GM23248 (cell line): ENCODE measurements around the gene RAB39B. TPM values are rescaled to one million over a fixed set of nuclear protein-coding genes. Genes with fewer than 3 reads are reported as not detected.

Experiments
- DNase-seq: peaks from one replicate; pipeline ENCODE4 v3.0.0-alpha.2; 2015
- H2AFZ ChIP-seq: fragments of 200-600 bp; sonication (generic); 2 replicates; pipeline ENCODE4 v1.6.1; 2016; ENCODE audit warnings: antibody characterized with exemption
- H3F3A ChIP-seq: fragments of 200-600 bp; sonication (generic); 2 replicates; pipeline ENCODE4 v1.6.1; 2016; ENCODE audit warnings: mild to moderate bottlenecking, antibody characterized with exemption, mixed run types; ENCODE audit not compliant: insufficient read depth
- H3K27ac ChIP-seq: fragments of 200-600 bp; sonication (generic); 2 replicates; pipeline ENCODE4 v1.5.1; 2016; ENCODE audit warnings: mild to moderate bottlenecking
- H3K27me3 ChIP-seq: fragments of 200-600 bp; sonication (generic); replicated peaks from 2 replicates; pipeline ENCODE4 v1.6.1; 2016; ENCODE audit warnings: mild to moderate bottlenecking; ENCODE audit not compliant: insufficient read depth
- H3K36me3 ChIP-seq: fragments of 200-600 bp; sonication (generic); 2 replicates; pipeline ENCODE4 v1.6.1; 2016; ENCODE audit warnings: low read depth, mild to moderate bottlenecking
- H3K4me1 ChIP-seq: fragments of 200-600 bp; sonication (generic); 2 replicates; pipeline ENCODE4 v1.6.1; 2016; ENCODE audit warnings: mild to moderate bottlenecking; ENCODE audit not compliant: insufficient read depth
- H3K4me2 ChIP-seq: fragments of 200-600 bp; sonication (generic); one replicate; pipeline ENCODE4 v1.6.1; 2016; ENCODE audit warnings: mild to moderate bottlenecking; ENCODE audit not compliant: unreplicated experiment
- H3K4me3 ChIP-seq: fragments of 200-600 bp; sonication (generic); 2 replicates; pipeline ENCODE4 v1.5.1; 2016; ENCODE audit warnings: mild to moderate bottlenecking
- H3K79me2 ChIP-seq: fragments of 200-600 bp; sonication (generic); 2 replicates; pipeline ENCODE4 v1.6.1; 2016; ENCODE audit warnings: mild to moderate bottlenecking; ENCODE audit not compliant: insufficient read depth
- H3K9ac ChIP-seq: fragments of 200-600 bp; sonication (generic); 2 replicates; pipeline ENCODE4 v1.6.1; 2016; ENCODE audit warnings: mild to moderate bottlenecking
- H3K9me2 ChIP-seq: fragments of 200-600 bp; sonication (generic); 2 replicates; pipeline ENCODE4 v1.6.1; 2016; ENCODE audit warnings: mixed run types, mild to moderate bottlenecking, moderate library complexity; ENCODE audit not compliant: insufficient read depth
- H3K9me3 ChIP-seq: fragments of 200-600 bp; sonication (generic); one replicate; pipeline ENCODE4 v1.6.1; 2017; ENCODE audit warnings: low read depth
- H4K20me1 ChIP-seq: fragments of 200-600 bp; sonication (generic); 2 replicates; pipeline ENCODE4 v1.6.0; 2016; ENCODE audit not compliant: insufficient read depth
- EZH2 ChIP-seq: fragments of 200-600 bp; sonication (generic); IDR thresholded peaks from 2 replicates; pipeline ENCODE4 v1.6.1; 2018; ENCODE audit warnings: antibody characterized with exemption, mild to moderate bottlenecking; ENCODE audit not compliant: insufficient read depth, poor library complexity, severe bottlenecking
- EZH2phosphoT487 ChIP-seq: fragments of 200-600 bp; sonication (generic); IDR thresholded peaks from 2 replicates; pipeline ENCODE4 v1.6.1; 2018; ENCODE audit warnings: antibody characterized with exemption, moderate library complexity, mild to moderate bottlenecking, low read depth; ENCODE audit not compliant: insufficient read depth
- WGBS, 2 experiments: methylation state at CpG; one replicate each; pipeline ENCODE4 v1.1.6; 2015 to 2017; ENCODE audit warnings: low lambda C conversion rate in 2 of 2, low coverage in 1 of 2; ENCODE audit errors: missing lambda C conversion rate in 2 of 2; 5-methylcytosine and 5-hydroxymethylcytosine counted together
- in situ Hi-C: fragments of 300-500 bp; cut with MboI; formaldehyde crosslinking; loops from 2 replicates; pipeline ENCODE4 v1.15.0; 2020
- polyA plus RNA-seq: library from polyadenylated mRNA; unstranded; fragments of >200 nt; fragmentation: Nextera tagmentation; extraction: Ambion mirVana; gene quantifications from 2 replicates; pipeline ENCODE4 v1.2.1, GENCODE V29; 2016
- total RNA-seq: library from RNA; depleted of rRNA; stranded (reverse); fragments of >200 nt; shearing (Covaris generic); gene quantifications from 2 replicates; pipeline ENCODE4 v1.2.3, GENCODE V29; 2014

RAB39B gene
- total and polyA plus RNA-seq, 2 experiments from 2014 or later, result 1.1 to 3.1 TPM

- no peaks in the 10 kb centered on the region for H3K36me3 ChIP-seq
Measured at GRCh38 chrX:155251391-155251790, 12.9 kb downstream of the RAB39B start.

GRCh38 chrX:155247497-155247896 is 16.8 kb downstream of the RAB39B start:
- DNase-seq, result no peak
- Histone ChIP-seq H3K27ac (no peak overlapping the region), H4K20me1 (no peaks in the 10 kb centered on the region), H3K79me2 (no peaks in the 10 kb centered on the region), H3K9me2 (no peaks in the 10 kb centered on the region), H3F3A (no peaks in the 10 kb centered on the region), H3K4me2 (no peak overlapping the region), H3K4me3 (no peak overlapping the region), H3K27me3 (no peaks in the 10 kb centered on the region), H3K36me3 (no peaks in the 10 kb centered on the region), H3K9me3 (no peaks in the 10 kb centered on the region), H3K4me1 (no peaks in the 10 kb centered on the region), H3K9ac (no peak overlapping the region), H2AFZ (no peak overlapping the region)
- in situ Hi-C loops, result no loop called here
- no peak for TF ChIP-seq EZH2phosphoT487
- WGBS, 2 experiments, result 59 to 73% methylated on average over 3 to 4 of the region's 4 CpGs

More at GRCh38 chrX:155251391-155251790, 12.9 kb downstream of the RAB39B start:
- Histone ChIP-seq H3K27ac (no peak overlapping the region), H3K9ac (no peak overlapping the region), H4K20me1 (no peaks in the 10 kb centered on the region), H3K4me2 (no peak overlapping the region), H3K4me1 (no peaks in the 10 kb centered on the region), H3K4me3 (no peak overlapping the region), H3K27me3 (no peaks in the 10 kb centered on the region), H3K9me2 (no peaks in the 10 kb centered on the region), H3F3A (no peaks in the 10 kb centered on the region), H3K9me3 (no peaks in the 10 kb centered on the region), H2AFZ (no peak overlapping the region), H3K79me2 (no peaks in the 10 kb centered on the region)
- in situ Hi-C loops, result no loop called here
- TF ChIP-seq EZH2, result no peak
- TF ChIP-seq EZH2phosphoT487, result no peak
- no peak for DNase-seq
- 0 to 18% methylated on average over 1 of the region's 1 CpG for WGBS, 2 experiments

GRCh38 chrX:155246748-155247147 is 17.5 kb downstream of the RAB39B start:
- Histone ChIP-seq H3F3A (no peaks in the 10 kb centered on the region), H3K36me3 (no peaks in the 10 kb centered on the region), H3K27me3 (no peaks in the 10 kb centered on the region), H3K4me1 (no peaks in the 10 kb centered on the region), H3K9me2 (no peaks in the 10 kb centered on the region), H3K27ac (no peak overlapping the region), H3K4me2 (no peak overlapping the region), H3K9ac (no peak overlapping the region), H3K9me3 (no peaks in the 10 kb centered on the region), H2AFZ (no peak overlapping the region), H4K20me1 (no peaks in the 10 kb centered on the region), H3K79me2 (no peaks in the 10 kb centered on the region), H3K4me3 (no peak overlapping the region)
- DNase-seq, result no peak
- WGBS, 2 experiments, result 100% methylated on average over 1 of the region's 1 CpG; no CpG with 5 or more reads in 1 of the 2 experiments
- in situ Hi-C loops, result no loop called here
- TF ChIP-seq EZH2phosphoT487 (no peak), EZH2 (no peak)

GRCh38 chrX:155242300-155242699 is 22.0 kb downstream of the RAB39B start:
- Histone ChIP-seq H3K9me3 (no peaks in the 10 kb centered on the region), H3K9ac (no peak overlapping the region), H3K4me3 (no peak overlapping the region), H3K36me3 (no peaks in the 10 kb centered on the region; the same call in 1 of the 2 replicates), H3K79me2 (no peaks in the 10 kb centered on the region), H4K20me1 (no peaks in the 10 kb centered on the region), H3K27me3 (no peaks in the 10 kb centered on the region), H3K27ac (no peak overlapping the region), H3K4me2 (no peak overlapping the region), H3K4me1 (no peaks in the 10 kb centered on the region), H3K9me2 (no peaks in the 10 kb centered on the region), H2AFZ (no peak overlapping the region), H3F3A (no peaks in the 10 kb centered on the region)
- no peak for TF ChIP-seq EZH2
- no peak for TF ChIP-seq EZH2phosphoT487
- in situ Hi-C loops, result no loop called here
- WGBS, 2 experiments, result 100% methylated on average over 5 of the region's 5 CpGs
- DNase-seq, result no peak

GRCh38 chrX:155237719-155238118 is 26.6 kb downstream of the RAB39B start:
- no peak overlapping the region for H3K4me3 ChIP-seq
- H3K9me2 ChIP-seq, result no peaks in the 10 kb centered on the region
- H3K79me2 ChIP-seq, result no peaks in the 10 kb centered on the region
- no peak overlapping the region for H3K4me2 ChIP-seq
- 96 to 99% methylated on average over 4 to 5 of the region's 5 CpGs for WGBS, 2 experiments
- H3K4me1 ChIP-seq, result no peaks in the 10 kb centered on the region
- no peak for DNase-seq
- no peaks in the 10 kb centered on the region for H4K20me1 ChIP-seq
- H2AFZ ChIP-seq, result no peak overlapping the region
- H3K27me3 ChIP-seq, result no peaks in the 10 kb centered on the region
- TF ChIP-seq EZH2 (no peak), EZH2phosphoT487 (no peak)
- H3F3A ChIP-seq, result no peaks in the 10 kb centered on the region
- H3K36me3 ChIP-seq, result no peaks in the 10 kb centered on the region; the same call in 1 of the 2 replicates
- H3K27ac ChIP-seq, result no peak overlapping the region
- in situ Hi-C loops, result no loop called here
- no peaks in the 10 kb centered on the region for H3K9me3 ChIP-seq
- no peak overlapping the region for H3K9ac ChIP-seq
